Transverse colon (tissue), 4 donors: Measurements from ENCODE around the gene RETN. TPM values are rescaled to one million over a fixed set of nuclear protein-coding genes. Genes with fewer than 3 reads are reported as not detected.

Source experiments
- DNase-seq: peaks from one replicate; pipeline ENCODE4 v3.0.0-alpha.2; 2019
- H3K27ac ChIP-seq, 4 donors: fragments of 200-600 bp; sonication (generic); 2 replicates each; pipeline ENCODE4 v1.5.1; 2016 to 2018; ENCODE audit warnings: inconsistent platforms in 4 of 4
- H3K27me3 ChIP-seq: fragments of 200-600 bp; sonication (generic); 2 replicates; pipeline ENCODE4 v1.5.1; 2017; ENCODE audit warnings: inconsistent platforms
- H3K36me3 ChIP-seq, 4 donors: fragments of 200-600 bp; sonication (generic); 2 replicates each; pipeline ENCODE4 v1.5.1; 2017 to 2019; ENCODE audit warnings: inconsistent platforms in 4 of 4
- H3K4me1 ChIP-seq, 4 donors: fragments of 200-600 bp; sonication (generic); 2 replicates each; pipeline ENCODE4 v1.5.1; 2017 to 2020; ENCODE audit warnings: inconsistent platforms in 4 of 4
- H3K4me3 ChIP-seq, 4 donors: fragments of 200-600 bp; sonication (generic); 1 replicate in 1 of 4; 2 replicates in 3 of 4; pipeline versions ENCODE4 v1.5.1 to v1.6.1; 2017 to 2019; ENCODE audit warnings: inconsistent platforms in 4 of 4
- H3K9me3 ChIP-seq, 2 donors: fragments of 200-600 bp; sonication (generic); 2 replicates each; pipeline ENCODE4 v1.5.1; 2017 to 2019; ENCODE audit warnings: inconsistent platforms in 2 of 2
- CTCF ChIP-seq, 5 experiments: fragments of 200-600 bp in 3 of 5; fragments of 450-650 bp in 2 of 5; sonication (generic) in 3 of 5; IDR thresholded peaks; 1 replicate in 2 of 5; 2 replicates in 3 of 5; pipeline ENCODE4 v1.5.1; 2016 to 2017; ENCODE audit warnings: antibody characterized with exemption in 5 of 5, inconsistent platforms in 3 of 5, mild to moderate bottlenecking in 2 of 5, moderate library complexity in 1 of 5
- EP300 ChIP-seq: sonication (generic); formaldehyde crosslinking; IDR thresholded peaks from one replicate; pipeline ENCODE4 v1.6.1; 2017; ENCODE audit warnings: antibody characterized with exemption, low read depth
- POLR2A ChIP-seq: fragments of 450-650 bp; IDR thresholded peaks from one replicate; pipeline ENCODE4 v1.6.1; 2016; ENCODE audit warnings: antibody characterized with exemption, mild to moderate bottlenecking, moderate library complexity
- POLR2AphosphoS5 ChIP-seq, 3 donors: sonication (generic); formaldehyde crosslinking; IDR thresholded peaks; one replicate each; pipeline ENCODE4 v1.6.1; 2016; ENCODE audit warnings: antibody characterized with exemption in 3 of 3
- WGBS, 2 donors: methylation state at CpG; one replicate each; pipeline ENCODE4 v1.1.5; 2018; ENCODE audit warnings: low coverage in 1 of 2; 5-methylcytosine and 5-hydroxymethylcytosine counted together
- in situ Hi-C, 4 donors: fragments of 200-750 bp; cut with MboI; loops; one replicate each; pipeline versions ENCODE4 v1.15.0 to v1.15.1; 2017; ENCODE audit warnings: low sequenced_read_pairs in 3 of 4, low pct_ligation_motif_present in 1 of 4, low pct_unique_long_range_greater_than_20kb in 1 of 4
- intact Hi-C: fragments of 100-400 bp; cut with DNase I; formaldehyde crosslinking; loops from one replicate; pipeline ENCODE4 v1.15.1; 2023; ENCODE audit warnings: low total_unique reads
- total RNA-seq, 4 donors: library from RNA; depleted of rRNA; stranded (reverse); fragments of >200 nt; gene quantifications; one replicate each; pipeline ENCODE4 v1.1.0, GENCODE V29; 2016

RETN gene
- total RNA-seq, 4 donors from 2014 or later, result not detected

GRCh38 chr19:7701049-7701653, 32.3 kb downstream of the RETN start:
- 86% methylated on average over 12 of the region's 12 CpGs; no CpG with 5 or more reads in 1 of the 2 donors for WGBS, 2 donors
- TF ChIP-seq EP300, result no peak
- no peak for TF ChIP-seq CTCF (IDR thresholded peaks at IDR 0.05)
- no peak for TF ChIP-seq POLR2A
- TF ChIP-seq POLR2AphosphoS5 (IDR thresholded peaks at IDR 0.05), result no peak
- no peaks in the 10 kb centered on the region for H3K9me3 ChIP-seq
- no peaks in the 10 kb centered on the region for H3K4me1 ChIP-seq
- DNase-seq, result no peak
- intact Hi-C loops (no loop called here), in situ Hi-C loops (no loop called here)
- H3K27ac ChIP-seq, result no peak overlapping the region
- peaks cover 22% of the 10 kb centered on the region for H3K27me3 ChIP-seq
- H3K36me3 ChIP-seq, result no peaks in the 10 kb centered on the region
- H3K4me3 ChIP-seq, result no peak overlapping the region

- Histone ChIP-seq H3K4me3 (no peak within 1 kb of the TSS), H3K9me3 (no peaks in the 10 kb centered on the region), H3K4me1 (no peaks in the 10 kb centered on the region), H3K27ac (no peak within 1 kb of the TSS), H3K36me3 (no peaks in the 10 kb centered on the region), H3K27me3 (peaks cover 22% of the 10 kb centered on the region)
- TF ChIP-seq EP300 (no peak), POLR2AphosphoS5 (IDR thresholded peaks at IDR 0.05) (no peak), CTCF (IDR thresholded peaks at IDR 0.05) (no peak), POLR2A (no peak)
- in situ Hi-C loops (no loop called here), intact Hi-C loops (no loop called here)
- peak; percentile 45 for DNase-seq
- WGBS, 2 donors, result 45 to 64% methylated on average over 5 to 20 of the region's 20 CpGs
These were observed 33.0 kb downstream of the RETN start, which contains the start of gene FCER2 for GRCh38 chr19:7701654-7702457. Gene FCER2, minus strand, starts transcription at chr19:7702131. Its CDS starts 2,371 bp downstream, at chr19:7699760.

GRCh38 chr19:7703332-7703731, 34.5 kb downstream of the RETN start:
- TF ChIP-seq POLR2A (no peak), EP300 (no peak), CTCF (IDR thresholded peaks at IDR 0.05) (no peak), POLR2AphosphoS5 (IDR thresholded peaks at IDR 0.05) (no peak)
- no peak overlapping the region for H3K27ac ChIP-seq

GRCh38 chr19:7704280-7705060, 35.6 kb downstream of the RETN start:
- DNase-seq, result no peak
- no peaks in the 10 kb centered on the region for H3K9me3 ChIP-seq
- H3K36me3 ChIP-seq, result no peaks in the 10 kb centered on the region
- H3K4me1 ChIP-seq, result no peaks in the 10 kb centered on the region
- TF ChIP-seq POLR2AphosphoS5 (IDR thresholded peaks at IDR 0.05), result no peak
- TF ChIP-seq CTCF (IDR thresholded peaks at IDR 0.05), result no peak
- TF ChIP-seq POLR2A, result no peak
- no peak for TF ChIP-seq EP300
- no peak overlapping the region for H3K4me3 ChIP-seq
- no peak overlapping the region for H3K27ac ChIP-seq
- H3K27me3 ChIP-seq, result peaks cover 6% of the 10 kb centered on the region
- WGBS, 2 donors, result 76% methylated on average over 6 of the region's 6 CpGs; no CpG with 5 or more reads in 1 of the 2 donors
- intact Hi-C loops, result no loop called here
- in situ Hi-C loops, result no loop called here

More at GRCh38 chr19:7703332-7703731, 34.5 kb downstream of the RETN start:
- H3K9me3 ChIP-seq, result no peaks in the 10 kb centered on the region
- H3K36me3 ChIP-seq, result no peaks in the 10 kb centered on the region
- intact Hi-C loops, result no loop called here
- no peak for DNase-seq
- H3K27me3 ChIP-seq, result peaks cover 16% of the 10 kb centered on the region
- WGBS, 2 donors, result 72% methylated on average over 7 to 8 of the region's 8 CpGs
- in situ Hi-C loops, result no loop called here
- H3K4me3 ChIP-seq, result no peak overlapping the region
- H3K4me1 ChIP-seq, result no peaks in the 10 kb centered on the region
